HEK293 (cell line): ENCODE results near the gene TMOD1.

ENCODE experiments used
- CTCF ChIA-PET: fragments of 350-600 bp; formaldehyde crosslinking; extraction: SDS; loops from one replicate; lab custom pipeline; 2021; ENCODE audit warnings: antibody characterized with exemption; lab: Yijun Ruan, JAX
- POLR2A ChIA-PET: fragments of 300-600 bp; formaldehyde crosslinking; extraction: SDS; loops from one replicate; lab custom pipeline; 2020; ENCODE audit warnings: antibody characterized with exemption, inconsistent platforms; lab: Yijun Ruan, JAX
- H3K27ac ChIP-seq: fragments of 200-500 bp; sonication (Bioruptor generic); 2 replicates; pipeline ENCODE4 v1.5.1; 2014; ENCODE audit warnings: low read depth, low read length, control low read depth, inconsistent platforms; ENCODE audit errors: extremely low read depth
- H3K36me3 ChIP-seq, 2 experiments: fragments of 200-500 bp in 1 of 2; sonication (Bioruptor generic) in 1 of 2; 1 replicate in 1 of 2; 2 replicates in 1 of 2; pipeline ENCODE4 v1.5.1; 2014 to 2017; ENCODE audit warnings: inconsistent platforms in 2 of 2, low read length in 2 of 2; ENCODE audit not compliant: control insufficient read depth in 2 of 2, insufficient read depth in 1 of 2
- H3K4me1 ChIP-seq: fragments of 200-500 bp; sonication (Bioruptor generic); 2 replicates; pipeline ENCODE4 v1.5.1; 2014; ENCODE audit warnings: mild to moderate bottlenecking, low read length, inconsistent platforms; ENCODE audit not compliant: control insufficient read depth, insufficient read depth
- H3K4me3 ChIP-seq: 2 replicates; pipeline ENCODE4 v1.5.1; 2011; ENCODE audit warnings: low read depth, mild to moderate bottlenecking, control low read depth, low read length, moderate library complexity
- H3K9me3 ChIP-seq: fragments of 200-500 bp; sonication (Bioruptor generic); 2 replicates; pipeline ENCODE4 v1.5.1; 2014; ENCODE audit warnings: low read depth, low read length, inconsistent platforms; ENCODE audit not compliant: control insufficient read depth, insufficient read depth
- BCL11A ChIP-seq: fragments of 450-650 bp; formaldehyde crosslinking; IDR thresholded peaks from 2 replicates; pipeline ENCODE4 v1.5.1; 2016; ENCODE audit warnings: low read depth, missing biosample characterization, missing genetic modification characterization
- GLI4 ChIP-seq: fragments of 450-650 bp; formaldehyde crosslinking; IDR thresholded peaks from 2 replicates; pipeline ENCODE4 v1.5.1; 2016; ENCODE audit warnings: missing biosample characterization, missing genetic modification characterization
- KLF7 ChIP-seq: fragments of 450-650 bp; formaldehyde crosslinking; IDR thresholded peaks from 2 replicates; pipeline ENCODE4 v1.5.1; 2016; ENCODE audit warnings: missing biosample characterization, missing genetic modification characterization, borderline replicate concordance
- RBAK ChIP-seq: fragments of 450-650 bp; formaldehyde crosslinking; IDR thresholded peaks from 2 replicates; pipeline ENCODE4 v1.5.1; 2016; ENCODE audit warnings: missing biosample characterization, missing genetic modification characterization
- SALL2 ChIP-seq: fragments of 450-650 bp; formaldehyde crosslinking; IDR thresholded peaks from 2 replicates; pipeline ENCODE4 v1.5.0; 2017; ENCODE audit warnings: missing biosample characterization, mild to moderate bottlenecking, missing genetic modification characterization, borderline replicate concordance
- YY2 ChIP-seq: fragments of 450-650 bp; formaldehyde crosslinking; IDR thresholded peaks from 2 replicates; pipeline ENCODE4 v1.5.1; 2016; ENCODE audit warnings: missing biosample characterization, missing genetic modification characterization
- ZBTB8A ChIP-seq: fragments of 450-650 bp; formaldehyde crosslinking; IDR thresholded peaks from 2 replicates; pipeline ENCODE4 v1.5.1; 2016; ENCODE audit warnings: missing biosample characterization, missing genetic modification characterization
- ZFP41 ChIP-seq: fragments of 450-650 bp; formaldehyde crosslinking; IDR thresholded peaks from 2 replicates; pipeline ENCODE4 v1.5.1; 2016; ENCODE audit warnings: missing biosample characterization, missing genetic modification characterization, borderline replicate concordance
- ZFP69B ChIP-seq: fragments of 450-650 bp; formaldehyde crosslinking; IDR thresholded peaks from 2 replicates; pipeline ENCODE4 v1.5.1; 2016; ENCODE audit warnings: missing biosample characterization, missing genetic modification characterization
- ZNF121 ChIP-seq: fragments of 450-650 bp; formaldehyde crosslinking; IDR thresholded peaks from 2 replicates; pipeline ENCODE4 v1.5.1; 2016; ENCODE audit warnings: missing biosample characterization, missing genetic modification characterization
- ZNF16 ChIP-seq: fragments of 450-650 bp; formaldehyde crosslinking; IDR thresholded peaks from 2 replicates; pipeline ENCODE4 v1.5.1; 2016; ENCODE audit warnings: low read depth, missing biosample characterization, missing genetic modification characterization
- ZNF416 ChIP-seq: fragments of 450-650 bp; formaldehyde crosslinking; IDR thresholded peaks from 2 replicates; pipeline ENCODE4 v1.5.1; 2016; ENCODE audit warnings: missing biosample characterization, missing genetic modification characterization
- ZNF433 ChIP-seq: fragments of 450-650 bp; formaldehyde crosslinking; IDR thresholded peaks from 2 replicates; pipeline ENCODE4 v1.5.1; 2016; ENCODE audit warnings: missing biosample characterization, missing genetic modification characterization, low read depth
- ZNF571 ChIP-seq: fragments of 450-650 bp; formaldehyde crosslinking; IDR thresholded peaks from 2 replicates; pipeline ENCODE4 v1.5.0; 2017; ENCODE audit warnings: missing biosample characterization, missing genetic modification characterization
- ZNF660 ChIP-seq: fragments of 450-650 bp; IDR thresholded peaks from 2 replicates; pipeline ENCODE4 v1.5.1; 2018; ENCODE audit warnings: missing biosample characterization, mild to moderate bottlenecking, missing genetic modification characterization
- ZNF707 ChIP-seq: fragments of 450-650 bp; formaldehyde crosslinking; IDR thresholded peaks from 2 replicates; pipeline ENCODE4 v1.5.1; 2016; ENCODE audit warnings: missing biosample characterization, missing genetic modification characterization
- TF ChIP-seq, protein P1 (sequence below): fragments of 450-650 bp; formaldehyde crosslinking; conservative IDR thresholded peaks from 2 replicates; pipeline ENCODE4 v1.5.1; 2016; ENCODE audit warnings: low read depth, missing biosample characterization, missing genetic modification characterization
- TF ChIP-seq, protein P2 (sequence below): fragments of 450-650 bp; IDR thresholded peaks from 2 replicates; pipeline ENCODE4 v1.5.1; 2018; ENCODE audit warnings: missing biosample characterization, missing genetic modification characterization
- TF ChIP-seq, protein P3 (sequence below): fragments of 450-650 bp; formaldehyde crosslinking; IDR thresholded peaks from 2 replicates; pipeline ENCODE4 v1.5.1; 2016; ENCODE audit warnings: missing biosample characterization, missing genetic modification characterization

Gene TMOD1

DNA sequence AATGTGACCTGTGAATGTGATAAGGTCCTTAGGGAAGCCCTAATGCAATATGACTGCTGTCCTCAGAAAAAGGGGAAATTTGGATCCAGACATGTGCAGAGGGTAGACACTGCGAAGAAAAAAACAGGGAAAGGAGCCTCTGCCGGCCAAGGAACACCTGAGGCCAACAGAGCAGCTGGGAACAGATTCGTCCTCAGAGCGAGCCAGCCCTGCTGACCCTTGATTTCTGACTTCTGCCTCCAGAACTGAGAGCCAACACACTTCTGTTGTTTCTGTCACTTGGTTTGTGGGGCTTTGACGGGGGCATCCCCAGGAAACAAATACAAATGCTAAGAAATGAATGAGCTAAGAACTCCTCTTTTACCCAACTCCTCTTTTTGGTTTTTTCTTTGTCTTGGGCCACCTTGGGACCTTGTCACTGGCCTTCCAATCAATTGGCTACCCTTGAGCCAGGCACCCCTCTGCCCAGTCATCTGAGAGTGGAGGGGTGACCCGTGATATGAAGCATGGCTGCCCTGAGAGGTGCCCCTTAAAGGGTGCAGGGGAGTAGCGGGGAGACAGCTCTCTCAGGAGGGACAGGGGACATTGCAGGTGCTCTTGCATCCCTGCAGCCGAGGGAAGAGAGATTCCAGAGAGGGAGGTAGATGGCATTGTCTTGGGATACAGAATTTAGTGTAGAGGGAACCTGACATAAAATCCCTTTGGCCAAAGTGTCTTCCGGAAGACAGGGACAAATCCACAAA, 16.9 kb downstream of the TMOD1 start:
- H3K9me3 ChIP-seq, result no peaks in the 10 kb centered on the region
- H3K4me1 ChIP-seq, result no peaks in the 10 kb centered on the region; the same call in 1 of the 2 replicates
- POLR2A ChIA-PET, result interaction anchor here (1.4 to 1.6 kb wide), 2 partner anchors 16 to 18 kb away, joined by 5 to 6 read pairs; partner anchors contain the start of gene TMOD1
- TF ChIP-seq ZNF16 (no peak), KLF7 (no peak), ZFP69B (tag by site-specific recombination) (no peak), ZBTB8A (tag by site-specific recombination) (no peak), ZNF660 (no peak), YY2 (tag by site-specific recombination) (no peak), ZNF433 (tag by site-specific recombination) (no peak), RBAK (tag by site-specific recombination) (no peak), SALL2 (tag by site-specific recombination) (no peak), ZNF121 (no peak), ZFP41 (tag by site-specific recombination) (no peak), BCL11A (tag by site-specific recombination) (no peak), ZNF707 (no peak), ZNF571 (tag by site-specific recombination) (no peak), ZNF416 (tag by site-specific recombination) (no peak), GLI4 (no peak)
- TF ChIP-seq, protein P1, sequence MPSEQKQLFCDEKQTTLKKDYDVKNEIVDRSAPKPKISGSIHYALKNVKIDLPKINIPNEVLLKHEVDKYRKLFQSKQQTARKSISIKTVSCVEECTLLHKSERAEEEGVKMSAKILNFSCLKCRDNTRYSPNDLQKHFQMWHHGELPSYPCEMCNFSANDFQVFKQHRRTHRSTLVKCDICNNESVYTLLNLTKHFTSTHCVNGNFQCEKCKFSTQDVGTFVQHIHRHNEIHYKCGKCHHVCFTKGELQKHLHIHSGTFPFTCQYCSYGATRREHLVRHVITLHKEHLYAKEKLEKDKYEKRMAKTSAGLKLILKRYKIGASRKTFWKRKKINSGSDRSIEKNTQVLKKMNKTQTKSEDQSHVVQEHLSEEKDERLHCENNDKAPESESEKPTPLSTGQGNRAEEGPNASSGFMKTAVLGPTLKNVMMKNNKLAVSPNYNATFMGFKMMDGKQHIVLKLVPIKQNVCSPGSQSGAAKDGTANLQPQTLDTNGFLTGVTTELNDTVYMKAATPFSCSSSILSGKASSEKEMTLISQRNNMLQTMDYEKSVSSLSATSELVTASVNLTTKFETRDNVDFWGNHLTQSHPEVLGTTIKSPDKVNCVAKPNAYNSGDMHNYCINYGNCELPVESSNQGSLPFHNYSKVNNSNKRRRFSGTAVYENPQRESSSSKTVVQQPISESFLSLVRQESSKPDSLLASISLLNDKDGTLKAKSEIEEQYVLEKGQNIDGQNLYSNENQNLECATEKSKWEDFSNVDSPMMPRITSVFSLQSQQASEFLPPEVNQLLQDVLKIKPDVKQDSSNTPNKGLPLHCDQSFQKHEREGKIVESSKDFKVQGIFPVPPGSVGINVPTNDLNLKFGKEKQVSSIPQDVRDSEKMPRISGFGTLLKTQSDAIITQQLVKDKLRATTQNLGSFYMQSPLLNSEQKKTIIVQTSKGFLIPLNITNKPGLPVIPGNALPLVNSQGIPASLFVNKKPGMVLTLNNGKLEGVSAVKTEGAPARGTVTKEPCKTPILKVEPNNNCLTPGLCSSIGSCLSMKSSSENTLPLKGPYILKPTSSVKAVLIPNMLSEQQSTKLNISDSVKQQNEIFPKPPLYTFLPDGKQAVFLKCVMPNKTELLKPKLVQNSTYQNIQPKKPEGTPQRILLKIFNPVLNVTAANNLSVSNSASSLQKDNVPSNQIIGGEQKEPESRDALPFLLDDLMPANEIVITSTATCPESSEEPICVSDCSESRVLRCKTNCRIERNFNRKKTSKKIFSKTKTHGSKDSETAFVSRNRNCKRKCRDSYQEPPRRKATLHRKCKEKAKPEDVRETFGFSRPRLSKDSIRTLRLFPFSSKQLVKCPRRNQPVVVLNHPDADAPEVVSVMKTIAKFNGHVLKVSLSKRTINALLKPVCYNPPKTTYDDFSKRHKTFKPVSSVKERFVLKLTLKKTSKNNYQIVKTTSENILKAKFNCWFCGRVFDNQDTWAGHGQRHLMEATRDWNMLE (tag by site-specific recombination), result no peak
- TF ChIP-seq, protein P2, sequence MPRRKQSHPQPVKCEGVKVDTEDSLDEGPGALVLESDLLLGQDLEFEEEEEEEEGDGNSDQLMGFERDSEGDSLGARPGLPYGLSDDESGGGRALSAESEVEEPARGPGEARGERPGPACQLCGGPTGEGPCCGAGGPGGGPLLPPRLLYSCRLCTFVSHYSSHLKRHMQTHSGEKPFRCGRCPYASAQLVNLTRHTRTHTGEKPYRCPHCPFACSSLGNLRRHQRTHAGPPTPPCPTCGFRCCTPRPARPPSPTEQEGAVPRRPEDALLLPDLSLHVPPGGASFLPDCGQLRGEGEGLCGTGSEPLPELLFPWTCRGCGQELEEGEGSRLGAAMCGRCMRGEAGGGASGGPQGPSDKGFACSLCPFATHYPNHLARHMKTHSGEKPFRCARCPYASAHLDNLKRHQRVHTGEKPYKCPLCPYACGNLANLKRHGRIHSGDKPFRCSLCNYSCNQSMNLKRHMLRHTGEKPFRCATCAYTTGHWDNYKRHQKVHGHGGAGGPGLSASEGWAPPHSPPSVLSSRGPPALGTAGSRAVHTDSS (tag by site-specific recombination), result no peak
- TF ChIP-seq, protein P3, sequence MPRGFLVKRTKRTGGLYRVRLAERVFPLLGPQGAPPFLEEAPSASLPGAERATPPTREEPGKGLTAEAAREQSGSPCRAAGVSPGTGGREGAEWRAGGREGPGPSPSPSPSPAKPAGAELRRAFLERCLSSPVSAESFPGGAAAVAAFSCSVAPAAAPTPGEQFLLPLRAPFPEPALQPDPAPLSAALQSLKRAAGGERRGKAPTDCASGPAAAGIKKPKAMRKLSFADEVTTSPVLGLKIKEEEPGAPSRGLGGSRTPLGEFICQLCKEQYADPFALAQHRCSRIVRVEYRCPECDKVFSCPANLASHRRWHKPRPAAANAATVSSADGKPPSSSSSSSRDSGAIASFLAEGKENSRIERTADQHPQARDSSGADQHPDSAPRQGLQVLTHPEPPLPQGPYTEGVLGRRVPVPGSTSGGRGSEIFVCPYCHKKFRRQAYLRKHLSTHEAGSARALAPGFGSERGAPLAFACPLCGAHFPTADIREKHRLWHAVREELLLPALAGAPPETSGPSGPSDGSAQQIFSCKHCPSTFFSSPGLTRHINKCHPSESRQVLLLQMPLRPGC (tag by site-specific recombination), result no peak
- H3K27ac ChIP-seq, result no peak overlapping the region
- CTCF ChIA-PET, result interaction anchor here (0.5 to 2.0 kb wide), 7 partner anchors 12 to 99 kb away, joined by 3 to 12 read pairs (median 3); no protein-coding TSS in a partner anchor
- peaks cover 0 to 7% of the 10 kb centered on the region in 2 experiments; a peak in 1 of 3 replicates for H3K36me3 ChIP-seq
- H3K4me3 ChIP-seq, result no peak overlapping the region
